Karpas-422 (cell line): ENCODE data around the gene CYFIP1. TPM values are rescaled to one million over a fixed set of nuclear protein-coding genes. Genes with fewer than 3 reads are reported as not detected.

ENCODE experiments used
- DNase-seq: peaks from one replicate; pipeline ENCODE4 v3.0.0-alpha.2; 2015
- H2AFZ ChIP-seq: fragments of 200-600 bp; sonication (generic); 2 replicates; pipeline ENCODE4 v1.6.1; 2014; ENCODE audit warnings: antibody characterized with exemption, low read length, mixed read lengths
- H3K27ac ChIP-seq: fragments of 200-600 bp; sonication (generic); 2 replicates; pipeline ENCODE4 v1.5.1; 2014; ENCODE audit warnings: mild to moderate bottlenecking, low read length, moderate library complexity
- H3K27me3 ChIP-seq: fragments of 200-600 bp; sonication (generic); 2 replicates; pipeline ENCODE4 v1.6.1; 2014; ENCODE audit warnings: low read length, mixed read lengths
- H3K36me3 ChIP-seq: fragments of 200-600 bp; sonication (generic); 2 replicates; pipeline ENCODE4 v1.6.1; 2014; ENCODE audit warnings: low read length, mixed read lengths; ENCODE audit not compliant: insufficient read depth
- H3K4me1 ChIP-seq: fragments of 200-600 bp; sonication (generic); 2 replicates; pipeline ENCODE4 v1.6.1; 2014; ENCODE audit warnings: mild to moderate bottlenecking, low read length, mixed read lengths
- H3K4me2 ChIP-seq: fragments of 200-600 bp; sonication (generic); 2 replicates; pipeline ENCODE4 v1.6.1; 2014; ENCODE audit warnings: low read length, low read depth, mild to moderate bottlenecking; ENCODE audit not compliant: poor library complexity, severe bottlenecking
- H3K4me3 ChIP-seq: fragments of 200-600 bp; sonication (generic); 2 replicates; pipeline ENCODE4 v1.5.1; 2014; ENCODE audit warnings: mild to moderate bottlenecking, antibody characterized with exemption, low read length, mixed read lengths
- H3K79me2 ChIP-seq: fragments of 200-600 bp; sonication (generic); 2 replicates; pipeline ENCODE4 v1.6.1; 2014; ENCODE audit warnings: mild to moderate bottlenecking, low read length, mixed read lengths
- H3K9ac ChIP-seq: fragments of 200-600 bp; sonication (generic); 2 replicates; pipeline ENCODE4 v1.6.0; 2014; ENCODE audit warnings: low read length
- H3K9me2 ChIP-seq: fragments of 200-600 bp; sonication (generic), shearing (Covaris generic); replicated peaks from 2 replicates; pipeline ENCODE4 v1.6.0; 2014; ENCODE audit warnings: mild to moderate bottlenecking, low read length, moderate library complexity; ENCODE audit not compliant: insufficient read depth
- H3K9me3 ChIP-seq: fragments of 300-700, 200-600 bp; sonication (generic); 2 replicates; pipeline ENCODE4 v1.6.1; 2014; ENCODE audit warnings: low read length, mixed read lengths
- H4K20me1 ChIP-seq: fragments of 200-600 bp; sonication (generic); 2 replicates; pipeline ENCODE4 v1.6.1; 2014; ENCODE audit warnings: mild to moderate bottlenecking, antibody characterized with exemption, low read length, low read depth; ENCODE audit not compliant: insufficient read depth
- total RNA-seq: library from RNA; depleted of rRNA; stranded (reverse); fragments of >200 nt; shearing (Covaris generic); gene quantifications from 2 replicates; pipeline ENCODE4 v1.2.3, GENCODE V29; 2014; ENCODE audit warnings: low replicate concordance

The CYFIP1 gene
- total RNA-seq, 1 experiment from 2014 or later: 0.04 TPM

GRCh38 chr15:22902981-22903380, 77.2 kb downstream of the CYFIP1 start:
- Histone ChIP-seq H3K79me2 (no peaks in the 10 kb centered on the region), H3K27ac (no peak overlapping the region), H3K4me3 (no peak overlapping the region), H2AFZ (no peak overlapping the region), H3K9me3 (no peaks in the 10 kb centered on the region), H3K9ac (no peak overlapping the region), H3K4me2 (no peak overlapping the region), H3K27me3 (no peaks in the 10 kb centered on the region), H3K9me2 (no peaks in the 10 kb centered on the region), H3K36me3 (no peaks in the 10 kb centered on the region), H3K4me1 (no peaks in the 10 kb centered on the region), H4K20me1 (no peaks in the 10 kb centered on the region)
- DNase-seq: no peak

- no peak overlapping the region for H3K9ac ChIP-seq
- H4K20me1 ChIP-seq: no peaks in the 10 kb centered on the region
- H3K36me3 ChIP-seq: no peaks in the 10 kb centered on the region
- no peaks in the 10 kb centered on the region for H3K9me2 ChIP-seq
- H3K79me2 ChIP-seq: no peaks in the 10 kb centered on the region
- H3K27ac ChIP-seq: no peak overlapping the region
- H3K27me3 ChIP-seq: no peaks in the 10 kb centered on the region
- no peak overlapping the region for H3K4me3 ChIP-seq
- no peaks in the 10 kb centered on the region for H3K9me3 ChIP-seq
- no peak overlapping the region for H2AFZ ChIP-seq
- H3K4me1 ChIP-seq: no peaks in the 10 kb centered on the region
- DNase-seq: no peak
- no peak overlapping the region for H3K4me2 ChIP-seq
These were observed 77.6 kb downstream of the CYFIP1 start for GRCh38 chr15:22902578-22902977.

- Histone ChIP-seq H3K36me3 (no peaks in the 10 kb centered on the region), H3K79me2 (no peaks in the 10 kb centered on the region), H4K20me1 (no peaks in the 10 kb centered on the region)
These were observed 78.1 kb downstream of the CYFIP1 start for GRCh38 chr15:22902046-22902445.

GRCh38 chr15:22895465-22896190, 84.5 kb downstream of the CYFIP1 start:
- DNase-seq: no peak
- Histone ChIP-seq H4K20me1 (no peaks in the 10 kb centered on the region), H3K4me2 (no peak overlapping the region), H3K9me2 (no peaks in the 10 kb centered on the region), H3K27me3 (no peaks in the 10 kb centered on the region), H2AFZ (no peak overlapping the region), H3K9me3 (no peaks in the 10 kb centered on the region), H3K4me1 (no peaks in the 10 kb centered on the region), H3K79me2 (no peaks in the 10 kb centered on the region), H3K27ac (no peak overlapping the region), H3K4me3 (no peak overlapping the region), H3K9ac (no peak overlapping the region), H3K36me3 (no peaks in the 10 kb centered on the region)

More at GRCh38 chr15:22902046-22902445, 78.1 kb downstream of the CYFIP1 start:
- no peaks in the 10 kb centered on the region for H3K27me3 ChIP-seq
- no peak overlapping the region for H3K27ac ChIP-seq
- no peaks in the 10 kb centered on the region for H3K4me1 ChIP-seq
- no peak overlapping the region for H3K4me3 ChIP-seq
- no peak overlapping the region for H3K4me2 ChIP-seq
- H2AFZ ChIP-seq: no peak overlapping the region
- H3K9ac ChIP-seq: no peak overlapping the region
- no peaks in the 10 kb centered on the region for H3K9me3 ChIP-seq
- DNase-seq: no peak
- H3K9me2 ChIP-seq: no peaks in the 10 kb centered on the region

- H4K20me1 ChIP-seq: no peaks in the 10 kb centered on the region
- H3K9me2 ChIP-seq: no peaks in the 10 kb centered on the region
- H3K79me2 ChIP-seq: no peaks in the 10 kb centered on the region
- no peaks in the 10 kb centered on the region for H3K27me3 ChIP-seq
- no peaks in the 10 kb centered on the region for H3K9me3 ChIP-seq
- no peaks in the 10 kb centered on the region for H3K36me3 ChIP-seq
- no peak overlapping the region for H3K27ac ChIP-seq
- H3K4me3 ChIP-seq: no peak overlapping the region
- no peak overlapping the region for H3K4me2 ChIP-seq
- H2AFZ ChIP-seq: no peak overlapping the region
- no peak for DNase-seq
- H3K9ac ChIP-seq: no peak overlapping the region
- H3K4me1 ChIP-seq: no peaks in the 10 kb centered on the region
These were observed 86.3 kb downstream of the CYFIP1 start for GRCh38 chr15:22893881-22894280.

- Histone ChIP-seq H3K36me3 (no peaks in the 10 kb centered on the region), H3K9me2 (no peaks in the 10 kb centered on the region), H3K4me2 (no peak overlapping the region), H3K4me1 (no peaks in the 10 kb centered on the region), H3K9me3 (no peaks in the 10 kb centered on the region), H3K79me2 (no peaks in the 10 kb centered on the region), H3K27ac (no peak overlapping the region), H3K9ac (no peak overlapping the region), H2AFZ (no peak overlapping the region), H4K20me1 (no peaks in the 10 kb centered on the region), H3K4me3 (no peak overlapping the region), H3K27me3 (no peaks in the 10 kb centered on the region)
- DNase-seq: no peak
These were observed 87.1 kb downstream of the CYFIP1 start for GRCh38 chr15:22893081-22893480.

GRCh38 chr15:22892333-22892732, 87.8 kb downstream of the CYFIP1 start:
- no peaks in the 10 kb centered on the region for H3K27me3 ChIP-seq
- no peak overlapping the region for H3K27ac ChIP-seq
- H3K4me1 ChIP-seq: no peaks in the 10 kb centered on the region
- no peak overlapping the region for H3K4me2 ChIP-seq
- H3K36me3 ChIP-seq: no peaks in the 10 kb centered on the region
- no peak overlapping the region for H2AFZ ChIP-seq
- H3K9me2 ChIP-seq: no peaks in the 10 kb centered on the region
- H3K4me3 ChIP-seq: no peak overlapping the region
- no peaks in the 10 kb centered on the region for H3K79me2 ChIP-seq
- H4K20me1 ChIP-seq: no peaks in the 10 kb centered on the region
- H3K9ac ChIP-seq: no peak overlapping the region
- no peaks in the 10 kb centered on the region for H3K9me3 ChIP-seq
- no peak for DNase-seq

- H3K79me2 ChIP-seq: no peaks in the 10 kb centered on the region
- H3K9me3 ChIP-seq: no peaks in the 10 kb centered on the region
- no peaks in the 10 kb centered on the region for H3K9me2 ChIP-seq
- H3K9ac ChIP-seq: no peak overlapping the region
- H4K20me1 ChIP-seq: no peaks in the 10 kb centered on the region
- no peak overlapping the region for H3K4me3 ChIP-seq
- H3K27me3 ChIP-seq: no peaks in the 10 kb centered on the region
- no peak overlapping the region for H2AFZ ChIP-seq
- DNase-seq: no peak
- no peaks in the 10 kb centered on the region for H3K36me3 ChIP-seq
- no peak overlapping the region for H3K27ac ChIP-seq
- H3K4me2 ChIP-seq: no peak overlapping the region
- no peaks in the 10 kb centered on the region for H3K4me1 ChIP-seq
These were observed 88.5 kb downstream of the CYFIP1 start for GRCh38 chr15:22891426-22892210.
